Glutamatergic neuron (in vitro differentiated cells): ENCODE data around the gene GADD45B. TPM values are rescaled to one million over a fixed set of nuclear protein-coding genes. Genes with fewer than 3 reads are reported as not detected.
A peak's percentile ranks its signal among the peaks of the same experiment; 100 is the strongest.

Experiments
- DNase-seq: peaks from one replicate; pipeline ENCODE4 v3.0.0; 2022
- H3K27ac Mint-ChIP-seq: one replicate; pipeline ENCODE4 v1.8.0; 2020; ENCODE audit warnings: mild to moderate bottlenecking, mixed read lengths, inconsistent platforms; ENCODE audit not compliant: unreplicated experiment
- H3K27me3 Mint-ChIP-seq: one replicate; pipeline ENCODE4 v1.8.0; 2020; ENCODE audit warnings: mild to moderate bottlenecking, moderate library complexity, mixed read lengths, inconsistent platforms; ENCODE audit not compliant: unreplicated experiment
- H3K36me3 Mint-ChIP-seq: one replicate; pipeline ENCODE4 v1.8.0; 2020; ENCODE audit warnings: mild to moderate bottlenecking, mixed read lengths, inconsistent platforms; ENCODE audit not compliant: unreplicated experiment
- H3K4me1 Mint-ChIP-seq: one replicate; pipeline ENCODE4 v1.8.0; 2020; ENCODE audit warnings: mild to moderate bottlenecking, low read depth, mixed read lengths, inconsistent platforms; ENCODE audit not compliant: unreplicated experiment
- H3K4me3 Mint-ChIP-seq: one replicate; pipeline ENCODE4 v1.8.0; 2020; ENCODE audit warnings: mild to moderate bottlenecking, mixed read lengths, inconsistent platforms; ENCODE audit not compliant: unreplicated experiment
- H3K9me3 Mint-ChIP-seq: one replicate; pipeline ENCODE4 v1.8.0; 2020; ENCODE audit warnings: mild to moderate bottlenecking, moderate library complexity, mixed read lengths, inconsistent platforms; ENCODE audit not compliant: unreplicated experiment
- CTCF ChIP-seq: fragments of 200-600 bp; sonication (generic); IDR thresholded peaks from one replicate; pipeline ENCODE4 v1.5.0; 2021; ENCODE audit not compliant: partially characterized antibody, unreplicated experiment
- total RNA-seq: library from RNA; stranded (reverse); fragmentation: NEBNext Ultra II Directional; extraction: Animal tissue kit (Norgen Biotek cat#: 25700); gene quantifications from one replicate; pipeline ENCODE4 v1.2.1, GENCODE V29; 2021; ENCODE audit not compliant: unreplicated experiment

The GADD45B gene
- total RNA-seq, 1 donor from 2014 or later = 3.8 TPM

- H3K27me3 Mint-ChIP-seq = peaks cover 27% of the 10 kb centered on the region
- DNase-seq = no peak
- H3K36me3 Mint-ChIP-seq = no peaks in the 10 kb centered on the region
Observed at GRCh38 chr19:2477732-2478191, 1.8 kb downstream of the GADD45B start.

GRCh38 chr19:2478278-2478755, 2.4 kb downstream of the GADD45B start:
- peak; percentile 55 for DNase-seq
- no peak overlapping the region for H3K27ac Mint-ChIP-seq
- H3K4me1 Mint-ChIP-seq = peaks cover 3% of the 10 kb centered on the region
- TF ChIP-seq CTCF = no peak
- no peaks in the 10 kb centered on the region for H3K36me3 Mint-ChIP-seq
- H3K4me3 Mint-ChIP-seq = peak overlapping the region; percentile 63
- H3K9me3 Mint-ChIP-seq = peaks cover 1% of the 10 kb centered on the region
- H3K27me3 Mint-ChIP-seq = peaks cover 25% of the 10 kb centered on the region

More at GRCh38 chr19:2477732-2478191, 1.8 kb downstream of the GADD45B start:
- Mint-ChIP-seq H3K27ac (no peak overlapping the region), H3K4me1 (peaks cover 3% of the 10 kb centered on the region), H3K9me3 (peaks cover 1% of the 10 kb centered on the region), H3K4me3 (peak overlapping the region; percentile 63)
- no peak for TF ChIP-seq CTCF

- no peak overlapping the region for H3K27ac Mint-ChIP-seq
- H3K9me3 Mint-ChIP-seq = peaks cover 1% of the 10 kb centered on the region
- no peak for TF ChIP-seq CTCF
Observed at GRCh38 chr19:2478756-2479555, 3.0 kb downstream of the GADD45B start.

GRCh38 chr19:2479556-2480194, 3.7 kb downstream of the GADD45B start:
- peaks cover 1% of the 10 kb centered on the region for H3K9me3 Mint-ChIP-seq
- H3K27ac Mint-ChIP-seq = no peak overlapping the region
- peak; percentile 25 for TF ChIP-seq CTCF
- DNase-seq = no peak
- no peak overlapping the region for H3K4me3 Mint-ChIP-seq
- peaks cover 7% of the 10 kb centered on the region for H3K36me3 Mint-ChIP-seq
- H3K27me3 Mint-ChIP-seq = peaks cover 23% of the 10 kb centered on the region
- H3K4me1 Mint-ChIP-seq = peaks cover 3% of the 10 kb centered on the region

More at GRCh38 chr19:2478756-2479555, 3.0 kb downstream of the GADD45B start:
- H3K27me3 Mint-ChIP-seq = peaks cover 25% of the 10 kb centered on the region
- no peak for DNase-seq
- no peak overlapping the region for H3K4me3 Mint-ChIP-seq
- H3K4me1 Mint-ChIP-seq = peaks cover 3% of the 10 kb centered on the region
- peaks cover 4% of the 10 kb centered on the region for H3K36me3 Mint-ChIP-seq
